Epithelial cell of esophagus (primary cell): ENCODE data around the gene SERPINB10.

Experiments used
- DNase-seq: peaks from one replicate; pipeline ENCODE4 v3.0.0; 2010; ENCODE audit warnings: low read depth
- H3K4me3 ChIP-seq: 2 replicates; pipeline ENCODE4 v1.5.1; 2011; ENCODE audit warnings: mild to moderate bottlenecking, low read length, control low read depth
- CTCF ChIP-seq: IDR thresholded peaks from 2 replicates; pipeline ENCODE4 v1.5.1; 2011; ENCODE audit warnings: low read depth, mild to moderate bottlenecking, low read length, control low read depth, inconsistent platforms; ENCODE audit not compliant: insufficient read depth; ENCODE audit errors: missing control alignments

Gene SERPINB10

GRCh38 chr18:63869374-63869773 lies 38.4 kb upstream of the SERPINB10 start:
- DNase-seq = peak; percentile 95
- no peak for TF ChIP-seq CTCF
- H3K4me3 ChIP-seq = no peak overlapping the region

DNA sequence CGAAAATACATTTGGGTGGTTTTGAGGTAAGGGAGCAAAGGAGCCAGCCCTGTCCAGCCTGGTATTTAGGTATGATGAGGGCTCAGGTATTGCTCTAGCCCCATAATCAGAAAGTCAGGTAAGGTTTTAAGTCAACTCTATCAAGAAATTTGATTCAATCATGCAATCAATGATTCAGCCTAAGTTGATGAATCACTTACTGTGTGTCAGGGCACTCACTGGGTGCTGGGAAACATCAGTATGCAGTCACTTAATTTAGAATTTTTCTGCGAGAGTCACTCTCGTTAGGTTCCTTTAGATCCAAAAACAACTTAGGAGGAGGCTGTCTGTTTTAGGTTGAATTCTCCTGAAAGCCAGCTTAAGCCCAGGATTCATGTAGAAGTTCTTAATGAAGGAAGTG lies 37.9 kb upstream of the SERPINB10 start:
- H3K4me3 ChIP-seq = no peak overlapping the region
- peak; percentile 91 for DNase-seq
- TF ChIP-seq CTCF = no peak

GRCh38 chr18:63871836-63872235 lies 35.9 kb upstream of the SERPINB10 start:
- DNase-seq = no peak
- TF ChIP-seq CTCF = no peak
- H3K4me3 ChIP-seq = no peak overlapping the region

- no peak for DNase-seq
- no peak overlapping the region for H3K4me3 ChIP-seq
- no peak for TF ChIP-seq CTCF
These were observed 35.2 kb upstream of the SERPINB10 start for GRCh38 chr18:63872586-63872985.

DNA sequence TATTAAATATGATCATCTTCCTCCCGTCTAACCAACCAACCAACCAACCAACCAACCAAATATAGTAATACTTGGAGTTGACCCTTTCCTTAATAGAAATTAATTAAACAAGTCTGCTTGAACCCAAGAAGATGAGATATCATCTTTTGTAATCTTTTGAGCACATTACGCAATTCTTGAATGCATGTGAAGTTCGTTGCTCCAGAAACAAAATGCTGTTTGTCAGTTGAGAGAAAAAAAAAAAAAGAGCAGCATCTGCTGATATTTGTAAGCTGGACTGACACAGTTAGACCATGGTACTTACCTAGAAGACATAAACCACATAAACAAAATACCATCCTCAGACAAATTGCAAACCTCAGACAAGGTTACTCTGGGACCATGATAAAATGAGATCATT lies 29.4 kb upstream of the SERPINB10 start:
- DNase-seq = peak; percentile 52
- no peak overlapping the region for H3K4me3 ChIP-seq
- TF ChIP-seq CTCF = no peak

DNA sequence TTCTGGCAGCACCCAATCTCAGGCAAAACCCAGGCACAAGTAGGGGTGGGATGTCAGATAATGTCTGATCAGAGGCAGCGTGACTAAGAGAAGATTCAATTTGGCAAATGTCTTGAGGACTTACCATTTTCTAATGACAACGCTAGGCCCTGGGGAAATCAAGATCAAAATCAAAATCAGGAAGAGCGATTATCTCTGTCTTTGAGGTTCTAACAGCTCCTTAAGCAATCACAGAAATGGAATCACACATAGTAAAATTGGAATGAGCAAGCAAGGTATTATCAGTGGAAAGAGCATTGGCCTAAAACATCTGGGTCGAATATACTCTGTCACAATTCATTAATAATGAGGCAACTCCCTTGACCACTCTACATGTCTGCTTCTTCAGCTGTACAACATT lies 28.8 kb upstream of the SERPINB10 start:
- DNase-seq = no peak
- H3K4me3 ChIP-seq = no peak overlapping the region
- no peak for TF ChIP-seq CTCF

GRCh38 chr18:63879709-63880108 lies 28.0 kb upstream of the SERPINB10 start:
- peak; percentile 54 for DNase-seq
- no peak overlapping the region for H3K4me3 ChIP-seq
- TF ChIP-seq CTCF = no peak
